Activated CD4-positive, CD25-positive, alpha-beta regulatory T cell treated with anti-CD3 and anti-CD28 coated beads, Interleukin-2, amount 50 U/mL, for 24 hours (primary cell): ENCODE data around the gene DENND6B.
"Not testable (repeated sequence)": the region's sequence is repeated elsewhere in the genome, so short reads cannot be mapped to it uniquely, and the experiment has no call there.

Source experiments
- ATAC-seq, 2 donors: fragments of 150-1000 bp; cut with Tn5 transposase; one replicate each; pipeline ENCODE4 v1.10.0; 2021; ENCODE audit warnings: mild to moderate bottlenecking in 1 of 2, moderate library complexity in 1 of 2

Gene DENND6B

DNA sequence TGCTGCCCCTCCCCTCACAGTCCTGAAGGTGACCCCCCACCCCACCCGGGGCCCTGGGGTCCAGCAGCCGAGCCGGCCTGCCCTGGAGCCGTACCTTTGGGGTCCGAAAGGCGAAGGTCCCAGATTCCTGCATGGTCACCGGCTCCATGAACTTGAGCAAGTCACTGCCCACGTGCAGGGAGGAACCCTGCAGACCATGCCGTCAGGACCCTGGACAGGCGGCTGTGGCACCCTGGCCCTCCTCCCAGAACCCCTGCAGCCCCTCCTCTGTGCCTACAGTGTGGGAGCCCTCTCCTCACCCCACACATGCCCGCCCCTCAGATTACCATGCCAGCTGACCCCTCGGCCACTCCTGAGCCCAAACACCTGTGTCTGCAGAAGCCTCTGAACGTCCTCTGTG lies 42.3 kb downstream of the DENND6B start:
- ATAC-seq = no peak

DNA sequence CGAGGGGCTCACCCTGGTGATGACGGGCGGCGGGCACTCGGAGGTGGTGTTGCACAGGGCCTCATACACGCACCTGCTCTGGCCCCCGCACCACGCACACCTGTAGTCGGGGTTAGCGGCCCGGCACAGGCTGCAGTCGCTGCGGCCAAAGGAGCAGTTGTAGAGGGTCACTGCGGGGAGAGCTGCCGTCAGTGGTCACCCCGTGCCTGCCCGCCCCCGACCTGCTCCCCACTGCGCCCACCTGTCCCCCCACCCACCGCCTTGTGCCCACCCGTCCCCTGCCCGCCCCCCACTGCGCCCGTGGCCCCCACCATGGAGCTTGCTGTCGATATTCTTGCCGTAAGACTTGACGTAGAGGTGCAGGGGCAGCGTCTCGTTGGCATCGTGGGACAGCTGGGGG lies 43.0 kb downstream of the DENND6B start:
- ATAC-seq = no peak

DNA sequence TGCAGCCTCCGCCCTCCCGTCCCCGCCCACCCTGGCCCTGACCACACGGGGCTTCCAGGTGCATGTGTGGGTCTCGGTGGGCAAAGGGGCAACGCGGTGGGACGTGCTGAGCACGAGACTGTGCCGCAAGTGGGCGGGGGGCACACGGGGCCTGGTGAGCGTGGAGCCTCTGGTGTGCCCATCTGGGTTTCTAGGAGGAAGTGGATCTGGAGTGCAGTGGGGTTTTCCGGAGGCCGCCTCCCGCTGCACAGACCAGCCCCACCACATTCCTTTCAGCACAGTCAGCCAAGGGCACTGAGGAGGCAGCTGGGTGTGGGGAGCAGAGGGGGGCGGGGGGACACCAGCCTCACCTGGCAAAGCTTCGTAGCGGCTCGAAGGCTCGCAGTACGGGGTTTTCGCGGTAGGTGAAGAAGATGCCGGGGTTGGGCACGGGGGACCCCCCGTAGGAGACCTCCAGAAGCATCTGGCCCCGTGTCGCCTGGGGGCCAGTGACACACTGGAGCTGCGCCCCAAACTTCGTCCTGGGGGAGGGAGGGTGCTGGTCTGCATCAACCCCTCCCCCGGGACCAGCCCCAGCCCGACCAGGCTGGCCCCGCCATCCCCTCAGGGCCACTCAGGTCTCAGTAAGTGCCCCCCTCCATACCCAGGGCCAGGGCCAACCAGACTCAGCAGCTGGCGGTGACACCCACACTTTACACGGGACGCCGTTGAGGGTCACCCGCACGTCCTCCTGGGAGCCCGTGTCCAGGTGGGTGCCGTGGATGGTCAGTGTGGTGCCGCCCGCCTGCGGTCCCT lies 44.3 kb downstream of the DENND6B start:
- ATAC-seq = no peak

DNA sequence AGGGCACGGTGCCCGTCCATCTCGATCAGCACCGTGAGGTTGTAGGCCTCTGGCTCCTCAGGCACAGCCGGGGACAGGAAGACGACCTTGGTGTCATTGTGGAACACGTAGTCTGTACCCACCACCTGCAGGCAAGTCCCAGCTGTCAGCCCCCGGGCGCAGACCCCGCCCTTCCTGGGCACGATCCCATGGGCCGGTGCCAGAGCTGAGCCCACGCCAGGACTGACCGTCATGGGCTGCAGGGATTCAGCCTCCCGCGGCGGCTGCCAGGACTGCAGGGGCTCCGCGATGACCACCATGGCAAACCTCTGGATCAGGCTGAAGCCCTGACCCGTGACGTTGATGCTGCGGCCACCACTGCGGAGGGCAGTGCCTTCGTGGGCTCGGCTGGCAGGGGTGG lies 44.9 kb downstream of the DENND6B start:
- ATAC-seq = no peak

DNA sequence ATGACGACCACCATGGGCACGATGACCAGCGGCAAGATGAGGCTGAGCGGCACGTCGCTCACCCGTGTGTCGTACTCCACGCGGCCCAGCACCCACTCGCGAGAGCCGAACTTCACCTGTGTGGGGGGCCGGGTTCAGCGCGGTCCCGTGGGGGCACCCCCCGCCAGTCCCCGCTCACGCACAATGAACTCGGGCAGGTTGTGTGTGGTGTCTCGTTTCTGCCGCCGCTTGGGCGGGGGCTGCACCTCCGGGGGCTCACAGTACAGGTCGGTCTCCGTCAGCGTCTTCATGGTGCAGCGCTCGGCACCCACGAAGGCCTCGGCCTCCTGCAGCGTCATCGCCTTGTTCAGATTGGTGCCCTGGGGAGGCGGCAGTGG lies 45.4 kb downstream of the DENND6B start:
- ATAC-seq = no peak

DNA sequence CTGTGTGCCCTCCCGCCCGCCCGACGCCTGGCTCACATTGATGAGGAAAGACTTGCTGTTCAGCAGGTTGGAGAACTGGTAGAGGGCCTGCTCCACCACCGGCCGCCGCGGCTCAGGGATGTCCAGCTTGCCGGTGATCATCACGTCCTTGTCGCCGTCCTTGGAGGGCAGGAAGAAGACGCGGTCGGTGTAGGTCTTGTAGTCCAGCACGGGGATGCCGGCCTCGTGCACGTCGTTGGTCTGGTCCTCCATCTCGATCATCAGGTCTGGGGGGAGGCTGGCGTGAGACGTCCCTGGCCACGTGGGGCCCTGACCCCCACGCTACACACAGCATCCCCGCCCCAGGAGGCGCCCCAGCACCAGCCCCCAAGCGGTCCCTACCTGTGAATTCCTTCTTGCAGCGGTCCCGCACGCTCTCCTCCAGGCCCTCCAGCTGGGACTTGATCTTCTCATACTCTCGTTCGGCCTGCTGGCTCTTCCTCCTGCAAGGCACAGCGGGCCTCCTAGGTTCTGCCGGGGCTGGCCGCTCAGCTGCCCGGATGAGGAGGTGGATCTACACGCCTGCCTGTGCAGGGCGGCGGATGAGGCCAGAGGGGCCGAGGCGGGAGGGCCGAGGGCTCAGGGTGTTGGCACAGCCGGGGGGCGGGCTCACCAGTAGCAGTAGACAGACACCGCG lies 46.0 kb downstream of the DENND6B start:
- ATAC-seq = no peak

DNA sequence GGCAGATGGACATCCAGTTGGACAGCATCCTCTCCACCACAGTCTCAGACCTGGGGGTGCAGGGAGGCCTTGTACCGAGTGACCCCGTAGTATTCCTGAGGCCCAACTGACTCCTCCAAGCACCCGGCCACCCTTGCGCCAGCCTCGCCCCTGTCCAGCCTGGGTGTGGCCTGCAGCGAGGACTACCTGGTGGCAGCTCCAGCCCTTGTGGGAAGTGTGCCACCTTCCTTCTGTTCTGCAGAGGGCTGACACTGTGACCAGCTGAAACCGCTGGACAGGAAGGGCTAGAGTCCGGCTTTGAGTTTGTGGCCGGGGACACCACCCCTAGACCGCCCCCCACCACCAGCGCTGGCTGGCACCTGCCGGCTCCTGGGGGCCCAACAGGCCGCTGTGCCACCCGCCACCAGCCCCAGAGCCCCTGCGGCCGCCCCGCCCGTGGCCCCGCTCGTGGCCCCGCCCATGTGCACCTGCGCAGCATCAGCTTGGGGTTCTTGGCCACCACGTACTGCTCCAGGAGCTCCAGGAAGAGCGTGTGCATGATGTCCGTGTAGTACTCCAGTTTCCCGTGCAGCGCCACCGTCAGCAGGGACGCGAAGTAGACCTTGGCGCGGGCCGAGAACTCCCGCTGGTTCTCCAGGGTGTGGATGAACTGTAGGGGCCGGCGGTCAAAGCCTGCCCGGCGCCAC lies 46.6 kb downstream of the DENND6B start:
- no peak for ATAC-seq

DNA sequence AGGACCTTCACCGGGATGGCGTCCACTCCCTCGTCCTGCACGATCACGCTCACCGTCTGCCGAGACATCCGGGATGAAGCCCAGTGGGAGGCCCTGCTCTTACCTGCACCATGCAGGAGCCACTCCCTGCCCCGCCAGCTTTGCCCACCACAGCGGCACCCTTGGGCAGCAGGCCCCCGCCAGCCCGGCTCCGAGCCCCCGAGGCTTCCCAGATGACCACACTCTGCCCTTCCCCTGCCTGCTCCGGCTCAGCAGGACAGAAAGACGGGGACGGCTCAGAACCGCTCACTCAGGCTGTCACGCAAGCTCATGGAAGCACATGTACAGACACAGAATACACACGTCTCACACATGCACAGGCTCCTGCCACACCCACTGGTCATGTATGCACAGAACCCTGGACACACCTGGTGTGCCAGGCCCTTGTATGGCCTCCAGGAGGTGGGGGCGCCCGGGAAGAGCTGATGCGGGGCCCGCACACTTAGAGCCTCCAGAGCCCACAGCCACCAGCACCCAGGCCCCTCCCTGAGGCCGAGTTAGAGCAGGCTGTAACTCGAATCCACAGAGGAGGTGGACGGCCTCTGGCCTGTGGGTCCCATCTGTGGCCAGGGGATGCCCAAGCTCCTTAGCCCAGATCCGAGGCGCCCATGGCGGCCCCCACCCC lies 47.7 kb downstream of the DENND6B start:
- no peak for ATAC-seq

DNA sequence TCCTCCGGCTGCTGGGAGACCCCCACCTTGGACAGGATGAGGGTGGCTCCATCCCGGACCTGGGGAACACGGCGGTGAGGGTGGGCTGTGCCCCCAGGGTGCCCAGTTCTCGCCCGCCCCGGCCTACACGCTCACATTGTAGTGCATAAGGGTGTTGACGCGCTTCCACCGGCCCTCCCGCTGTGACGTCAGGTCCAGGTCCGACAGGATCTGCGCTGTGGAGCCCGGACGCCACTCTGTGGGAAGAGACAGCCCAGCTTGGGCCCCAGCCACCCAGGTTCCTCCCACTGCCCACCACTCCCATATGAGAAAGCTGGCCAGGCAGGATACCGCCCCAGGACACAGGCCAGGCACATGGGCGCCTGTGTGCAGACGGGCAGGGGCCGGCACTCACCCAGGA lies 48.4 kb downstream of the DENND6B start:
- no peak for ATAC-seq

DNA sequence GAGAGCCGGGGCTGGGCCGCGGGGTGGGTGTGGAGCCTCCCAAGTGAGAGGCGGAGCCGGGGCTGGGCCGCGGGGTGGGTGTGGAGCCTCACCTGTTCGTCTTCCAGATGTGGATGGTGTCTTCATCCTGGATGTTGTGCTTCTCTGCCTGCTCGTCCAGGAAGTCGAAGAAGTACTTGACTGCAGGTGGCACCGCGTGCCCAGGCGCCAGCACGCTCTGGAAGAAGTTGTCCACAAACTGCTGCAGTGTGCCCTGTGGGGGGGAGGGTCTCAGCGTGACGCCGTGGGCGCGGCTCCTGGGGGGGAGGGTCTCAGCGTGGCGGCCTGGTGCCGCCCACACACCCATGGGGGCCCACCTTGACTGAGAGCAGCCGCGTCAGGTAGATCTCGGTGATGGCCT lies 49.1 kb downstream of the DENND6B start:
- ATAC-seq = no peak

DNA sequence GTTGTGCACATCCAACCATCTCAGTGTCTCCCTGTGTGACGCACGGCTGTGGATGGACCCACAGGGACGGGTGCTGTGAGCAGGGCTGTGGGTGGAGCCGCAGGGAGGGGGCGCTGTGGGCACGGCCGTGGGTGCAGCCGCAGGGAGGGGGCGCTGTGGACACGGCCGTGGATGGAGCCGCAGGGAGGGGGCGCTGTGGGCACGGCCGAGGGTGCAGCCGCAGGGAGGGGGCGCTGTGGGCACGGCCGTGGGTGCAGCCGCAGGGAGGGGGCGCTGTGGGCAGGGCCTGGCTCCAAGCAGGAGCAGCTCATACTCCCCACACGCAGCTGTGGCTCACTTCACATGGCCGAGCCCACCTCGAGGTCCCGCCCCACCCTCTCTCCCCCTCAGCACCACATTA lies 50.7 kb downstream of the DENND6B start:
- ATAC-seq = peak; percentile 42 to 54

DNA sequence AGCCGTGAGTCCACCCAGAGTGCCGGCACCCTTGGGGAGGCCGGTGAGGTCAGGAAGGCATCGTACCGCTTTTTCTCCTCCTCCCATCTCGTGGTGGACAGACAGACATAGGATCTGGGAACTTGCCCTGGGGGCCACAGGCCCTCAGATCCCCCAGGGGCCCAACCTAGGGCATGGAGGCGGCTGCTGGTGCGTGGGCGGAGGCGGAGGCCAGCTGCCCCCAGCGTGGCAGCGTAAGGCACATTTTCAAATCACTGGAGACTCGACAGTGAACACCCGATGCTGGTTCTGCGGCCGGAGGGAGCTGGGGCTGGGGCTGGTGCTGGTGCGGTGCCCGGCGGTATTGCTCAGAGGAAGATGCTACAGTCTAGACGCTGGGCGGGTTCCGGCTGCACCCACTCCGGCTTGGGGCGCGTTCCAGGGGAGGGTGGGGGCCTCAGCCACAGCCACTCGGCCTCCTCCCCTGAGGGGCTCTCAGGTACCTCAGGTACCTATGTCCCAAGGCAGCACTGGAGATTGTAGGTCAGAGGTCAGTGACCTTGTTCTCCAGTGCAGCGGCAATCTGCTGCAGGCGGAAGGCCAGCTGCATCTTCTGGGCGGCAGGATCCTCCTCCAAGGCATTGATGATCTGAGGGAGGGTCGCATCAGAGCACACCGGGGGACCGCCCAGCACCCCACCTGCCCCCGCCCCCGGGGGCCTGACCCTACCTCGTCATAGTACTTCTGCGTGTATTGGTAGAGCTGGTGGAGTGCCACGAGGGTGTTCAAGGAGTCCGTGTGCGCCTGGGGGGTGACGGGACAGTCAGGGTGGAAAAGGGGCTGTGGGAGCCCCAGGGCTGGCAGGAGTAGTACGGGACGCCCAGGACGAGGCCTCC lies 51.4 kb downstream of the DENND6B start:
- no peak for ATAC-seq

DNA sequence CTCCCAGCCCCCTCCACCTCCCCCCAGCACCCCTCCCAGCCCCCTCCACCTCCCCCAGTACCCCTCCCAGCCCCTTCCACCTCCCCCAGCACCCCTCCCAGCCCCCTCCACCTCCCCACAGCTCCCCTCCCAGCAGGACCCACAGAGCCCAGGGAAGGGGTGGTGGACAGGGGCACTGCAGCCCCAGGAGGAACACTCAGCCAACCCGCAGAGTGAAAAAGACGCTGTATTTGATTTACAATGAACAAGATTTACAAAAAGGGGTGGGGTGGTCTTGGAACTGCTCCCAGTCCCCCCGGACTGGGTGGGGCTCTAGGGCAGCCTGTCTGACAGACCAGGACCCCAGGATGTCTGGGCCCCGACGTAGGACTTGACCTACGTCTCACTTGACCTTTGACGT lies 52.0 kb downstream of the DENND6B start:
- no peak for ATAC-seq

DNA sequence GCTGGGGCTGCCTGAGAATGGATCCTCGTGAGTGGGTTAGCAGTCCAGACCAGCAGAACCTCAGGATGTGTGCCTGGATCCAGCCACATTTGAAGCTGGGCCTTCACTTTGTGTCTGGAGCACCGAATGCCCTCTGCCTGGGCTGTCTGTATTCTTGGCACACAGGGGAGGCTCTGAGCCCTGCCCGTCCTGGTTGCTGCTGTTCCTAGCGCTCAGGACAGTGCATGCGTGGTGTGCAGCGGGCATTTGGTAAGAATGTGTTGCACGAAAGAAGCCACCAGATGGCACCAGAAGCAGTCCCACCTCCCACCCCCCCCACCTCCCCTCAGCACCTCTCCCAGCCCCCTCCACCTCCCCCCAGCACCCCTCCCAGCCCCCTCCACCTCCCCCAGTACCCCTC lies 52.5 kb downstream of the DENND6B start:
- ATAC-seq = no peak

DNA sequence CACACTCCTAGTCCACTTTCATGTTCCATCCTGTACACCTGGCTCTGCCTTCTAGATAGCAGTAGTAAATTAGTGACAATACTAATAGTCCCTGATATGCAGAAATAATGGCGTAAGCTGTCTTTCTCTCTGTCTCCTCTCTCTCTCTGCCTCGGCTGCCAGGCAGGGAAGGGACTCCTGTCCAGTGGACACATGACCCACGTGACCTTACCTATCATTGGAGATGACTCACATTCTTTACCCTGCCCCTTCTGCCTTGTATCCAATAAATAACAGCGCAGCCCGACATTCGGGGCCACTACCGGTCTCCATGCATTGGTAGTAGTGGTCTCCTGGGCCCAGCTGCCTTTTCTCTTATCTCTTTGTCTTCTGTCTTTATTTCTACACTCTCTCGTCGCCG lies 53.0 kb downstream of the DENND6B start:
- not testable (repeated sequence) for ATAC-seq

DNA sequence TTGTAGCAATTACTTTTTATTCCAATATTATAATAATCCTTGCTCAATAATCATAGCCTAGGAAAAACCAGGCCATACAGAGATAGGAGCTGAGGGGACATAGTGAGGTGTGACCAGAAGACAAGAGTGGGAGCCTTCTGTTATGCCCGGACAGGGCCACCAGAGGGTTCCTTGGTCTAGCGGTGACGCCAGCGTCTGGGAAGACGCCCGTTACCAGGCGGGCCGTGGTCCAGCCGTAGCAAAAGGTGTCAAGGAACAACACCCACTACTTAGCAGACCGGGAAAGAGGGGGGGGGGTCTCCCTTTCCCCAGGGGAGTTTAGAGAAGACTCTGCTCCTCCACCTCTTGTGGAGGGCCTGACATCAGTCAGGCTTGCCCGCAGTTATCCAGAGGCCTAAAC lies 53.5 kb downstream of the DENND6B start:
- ATAC-seq = not testable (repeated sequence)

DNA sequence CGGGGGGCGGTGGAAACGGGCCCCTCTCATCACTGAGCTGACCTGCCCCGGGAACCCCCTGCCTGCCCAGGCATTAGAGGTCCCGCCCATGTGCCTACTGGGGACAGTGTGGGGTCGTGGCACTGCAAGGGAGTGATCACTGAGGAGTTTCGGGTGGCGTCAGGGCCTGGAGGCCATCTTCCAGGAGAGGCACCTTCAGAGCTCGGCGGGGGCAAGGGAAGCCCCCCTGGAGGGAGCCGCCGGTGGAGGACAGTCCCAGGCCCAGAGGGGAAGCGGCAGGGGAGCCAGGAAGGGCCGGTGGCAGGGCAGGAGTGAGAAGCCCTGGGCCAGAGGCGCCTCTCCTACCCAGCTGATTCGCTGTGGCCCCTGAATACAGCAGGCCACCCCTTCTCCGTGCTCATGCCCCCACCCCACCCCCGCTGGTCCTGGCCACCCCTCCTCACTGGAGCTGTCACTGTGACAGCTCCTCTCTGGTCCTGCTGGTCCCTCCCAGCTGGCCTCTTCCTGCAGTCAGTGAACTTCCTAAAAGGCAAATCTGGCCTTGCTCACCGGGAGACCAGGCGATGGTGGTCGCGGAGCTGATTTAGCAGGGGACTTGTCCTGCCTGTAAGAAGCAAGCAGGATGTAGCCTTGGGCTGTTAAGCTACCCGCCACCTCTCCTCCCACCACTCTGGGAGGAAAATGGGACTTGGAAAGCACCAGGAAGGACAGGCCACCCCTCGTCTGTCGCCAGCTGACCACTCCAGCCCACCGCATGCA lies 54.6 kb downstream of the DENND6B start:
- no peak for ATAC-seq

DNA sequence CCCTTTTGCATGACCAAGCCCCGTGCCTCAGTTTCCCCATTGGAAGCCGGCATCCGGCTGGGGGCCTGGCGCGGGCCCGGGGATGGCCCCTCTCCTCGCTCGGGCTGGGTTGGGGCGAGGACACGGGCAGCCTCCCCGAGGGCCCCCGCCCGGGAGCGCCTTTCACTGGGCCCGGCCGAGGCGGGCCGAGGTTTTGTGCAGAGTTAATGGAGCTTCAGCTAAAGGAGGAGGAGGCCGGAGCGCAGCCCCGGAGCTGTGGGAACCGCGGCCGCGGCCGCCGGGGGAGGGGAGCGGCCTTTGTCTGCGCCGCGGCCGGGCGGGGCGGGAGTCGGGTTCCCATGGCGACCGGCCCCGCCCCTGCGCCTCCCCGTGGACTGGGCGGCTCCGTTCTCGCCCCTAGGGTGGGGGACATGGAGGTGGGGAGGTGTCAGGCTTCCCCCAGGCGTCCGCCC lies 55.3 kb downstream of the DENND6B start:
- no peak for ATAC-seq

DNA sequence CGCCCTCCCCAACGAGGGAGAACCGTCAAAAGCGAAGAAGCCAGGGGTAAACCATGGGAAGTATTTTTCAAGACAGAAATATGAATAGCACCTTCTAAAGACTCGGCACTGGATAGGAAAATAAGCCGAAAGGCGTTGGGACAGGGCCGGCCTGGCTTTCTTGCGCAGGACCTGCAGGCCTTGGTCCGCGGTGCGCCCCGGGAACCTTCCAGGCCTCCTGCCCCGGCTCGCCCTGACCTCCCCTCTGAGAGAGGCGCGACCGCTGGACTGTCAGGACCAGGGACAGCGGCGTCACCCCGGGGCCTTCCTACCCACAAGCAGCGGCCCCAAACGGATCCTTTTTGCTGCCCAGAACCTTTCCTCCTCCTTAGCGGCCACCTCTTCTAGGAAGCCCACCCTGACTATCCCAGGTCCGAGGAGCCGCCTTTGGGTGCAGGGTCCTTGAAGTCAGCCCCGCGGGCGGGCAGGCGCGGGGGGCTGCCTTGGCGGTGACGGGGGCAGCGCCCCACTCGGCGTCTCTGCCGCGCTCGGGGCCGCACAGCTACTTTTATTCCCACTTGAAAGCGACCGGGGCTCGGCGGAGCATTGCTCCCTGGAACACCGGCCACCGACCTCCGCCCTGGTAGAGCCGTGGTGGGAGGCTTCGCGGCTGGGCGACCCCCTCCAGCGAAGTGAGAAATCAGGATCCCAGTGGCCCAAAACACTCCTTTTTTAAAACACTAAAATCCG lies 56.0 kb downstream of the DENND6B start:
- ATAC-seq = peak; percentile 44 to 59

DNA sequence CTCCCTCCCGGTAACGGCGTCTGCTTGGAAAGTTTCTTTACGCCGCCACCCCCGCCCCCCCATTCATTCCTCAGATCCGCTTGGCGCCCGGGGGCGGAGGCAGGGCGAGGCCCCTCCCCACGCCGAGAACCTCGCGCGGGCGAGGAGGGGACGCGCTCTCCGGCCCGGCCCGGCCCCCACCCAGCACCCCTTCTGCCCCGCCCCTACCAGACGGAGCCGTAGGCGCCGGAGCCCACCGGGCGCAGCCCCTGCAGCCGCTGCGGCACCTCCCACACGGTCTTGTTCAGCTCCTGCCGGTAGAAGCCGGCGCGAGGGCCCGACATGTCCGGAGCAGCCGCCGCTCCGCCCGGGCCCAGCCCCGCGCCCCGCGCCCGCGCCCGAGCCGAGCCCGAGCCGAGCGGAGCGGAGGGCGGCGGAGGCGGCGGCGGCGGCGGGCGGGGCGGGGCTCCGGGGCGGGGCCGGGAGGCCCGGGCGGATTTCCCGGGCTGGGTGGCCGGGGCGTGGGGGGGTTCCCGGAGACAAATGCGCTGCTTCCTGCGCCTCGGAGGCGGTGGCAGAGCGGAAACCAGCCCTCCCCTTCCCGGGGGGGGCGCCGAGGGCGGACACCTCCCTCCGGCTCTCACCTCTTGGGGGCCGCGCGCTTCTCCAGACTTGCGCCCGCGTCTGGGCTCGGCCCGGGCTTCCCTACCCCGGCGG lies 56.7 kb downstream of the DENND6B start, which contains the start of gene MAPK11:
Gene MAPK11, minus strand, starts transcription at position 411 of the 696 bp plus-strand sequence. Its CDS starts 88 bp downstream, at position 323.
- ATAC-seq = peak; percentile 58
